Tibial artery (tissue), 4 donors: ENCODE data around the gene MAPK6.

Source experiments
- DNase-seq, 2 donors: peaks; one replicate each; pipeline ENCODE4 v3.0.0-alpha.2; 2019
- H3K27ac ChIP-seq, 2 donors: fragments of 200-600 bp; sonication (generic) in 1 of 2; 1 replicate in 1 of 2; 2 replicates in 1 of 2; pipeline ENCODE4 v1.5.1; 2018 to 2019; ENCODE audit warnings: mild to moderate bottlenecking in 1 of 2
- H3K27me3 ChIP-seq, 2 donors: fragments of 200-600 bp; sonication (generic) in 1 of 2; one replicate each; pipeline versions ENCODE4 v1.5.1 to v1.6.0; 2016 to 2019
- H3K36me3 ChIP-seq, 3 donors: fragments of 200-600 bp; sonication (generic) in 2 of 3; one replicate each; pipeline ENCODE4 v1.5.1; 2016 to 2019; ENCODE audit warnings: mild to moderate bottlenecking in 2 of 3
- H3K4me1 ChIP-seq, 4 donors: fragments of 200-600 bp; sonication (generic) in 2 of 4; 1 replicate in 3 of 4; 2 replicates in 1 of 4; pipeline ENCODE4 v1.5.1; 2016 to 2019
- H3K4me3 ChIP-seq, 2 donors: fragments of 200-600 bp; sonication (generic) in 1 of 2; 1 replicate in 1 of 2; 2 replicates in 1 of 2; pipeline ENCODE4 v1.5.1; 2018 to 2019; ENCODE audit warnings: mild to moderate bottlenecking in 2 of 2
- H3K9me3 ChIP-seq, 3 donors: fragments of 200-600 bp; sonication (generic) in 1 of 3; one replicate each; pipeline ENCODE4 v1.5.1; 2016 to 2019
- intact Hi-C: fragments of 100-400 bp; cut with DNase I; formaldehyde crosslinking; loops from one replicate; pipeline ENCODE4 v1.15.0; 2023; ENCODE audit warnings: low total_unique reads
- TF ChIP-seq, protein P1 (sequence below), 2 experiments: fragments of 200-600 bp in 1 of 2; fragments of 450-650 bp in 1 of 2; IDR thresholded peaks; one replicate each; pipeline ENCODE4 v1.5.1; 2017 to 2019; ENCODE audit warnings: antibody characterized with exemption in 2 of 2, mild to moderate bottlenecking in 1 of 2, moderate library complexity in 1 of 2

The MAPK6 gene

DNA sequence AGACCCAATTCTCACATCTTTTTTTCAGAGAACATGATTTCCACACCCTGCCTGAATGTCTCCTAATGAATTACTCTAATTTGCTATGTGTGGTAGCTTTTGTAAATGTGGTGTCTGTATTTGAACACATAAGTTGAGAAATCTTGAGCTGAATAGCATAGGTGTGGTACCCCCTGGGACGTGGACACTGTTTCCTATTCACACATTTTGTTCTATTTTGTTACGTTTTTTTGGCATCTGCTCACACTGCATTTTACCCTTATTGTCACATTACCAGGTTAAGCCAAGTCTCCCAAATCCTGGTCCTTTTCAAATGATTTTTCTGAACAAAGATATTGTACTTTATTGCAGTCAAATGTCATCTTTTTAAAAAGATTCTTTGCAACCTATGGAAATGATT, 6.8 kb upstream of the MAPK6 start:
- Histone ChIP-seq H3K27me3 (no peaks in the 10 kb centered on the region), H3K4me3 (no peak overlapping the region), H3K9me3 (no peaks in the 10 kb centered on the region), H3K4me1 (no peaks in the 10 kb centered on the region), H3K36me3 (no peaks in the 10 kb centered on the region), H3K27ac (no peak overlapping the region)
- intact Hi-C loops: no loop called here
- no peak for DNase-seq
- TF ChIP-seq, protein P1, sequence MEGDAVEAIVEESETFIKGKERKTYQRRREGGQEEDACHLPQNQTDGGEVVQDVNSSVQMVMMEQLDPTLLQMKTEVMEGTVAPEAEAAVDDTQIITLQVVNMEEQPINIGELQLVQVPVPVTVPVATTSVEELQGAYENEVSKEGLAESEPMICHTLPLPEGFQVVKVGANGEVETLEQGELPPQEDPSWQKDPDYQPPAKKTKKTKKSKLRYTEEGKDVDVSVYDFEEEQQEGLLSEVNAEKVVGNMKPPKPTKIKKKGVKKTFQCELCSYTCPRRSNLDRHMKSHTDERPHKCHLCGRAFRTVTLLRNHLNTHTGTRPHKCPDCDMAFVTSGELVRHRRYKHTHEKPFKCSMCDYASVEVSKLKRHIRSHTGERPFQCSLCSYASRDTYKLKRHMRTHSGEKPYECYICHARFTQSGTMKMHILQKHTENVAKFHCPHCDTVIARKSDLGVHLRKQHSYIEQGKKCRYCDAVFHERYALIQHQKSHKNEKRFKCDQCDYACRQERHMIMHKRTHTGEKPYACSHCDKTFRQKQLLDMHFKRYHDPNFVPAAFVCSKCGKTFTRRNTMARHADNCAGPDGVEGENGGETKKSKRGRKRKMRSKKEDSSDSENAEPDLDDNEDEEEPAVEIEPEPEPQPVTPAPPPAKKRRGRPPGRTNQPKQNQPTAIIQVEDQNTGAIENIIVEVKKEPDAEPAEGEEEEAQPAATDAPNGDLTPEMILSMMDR (IDR thresholded peaks at IDR 0.05): no peak

DNA sequence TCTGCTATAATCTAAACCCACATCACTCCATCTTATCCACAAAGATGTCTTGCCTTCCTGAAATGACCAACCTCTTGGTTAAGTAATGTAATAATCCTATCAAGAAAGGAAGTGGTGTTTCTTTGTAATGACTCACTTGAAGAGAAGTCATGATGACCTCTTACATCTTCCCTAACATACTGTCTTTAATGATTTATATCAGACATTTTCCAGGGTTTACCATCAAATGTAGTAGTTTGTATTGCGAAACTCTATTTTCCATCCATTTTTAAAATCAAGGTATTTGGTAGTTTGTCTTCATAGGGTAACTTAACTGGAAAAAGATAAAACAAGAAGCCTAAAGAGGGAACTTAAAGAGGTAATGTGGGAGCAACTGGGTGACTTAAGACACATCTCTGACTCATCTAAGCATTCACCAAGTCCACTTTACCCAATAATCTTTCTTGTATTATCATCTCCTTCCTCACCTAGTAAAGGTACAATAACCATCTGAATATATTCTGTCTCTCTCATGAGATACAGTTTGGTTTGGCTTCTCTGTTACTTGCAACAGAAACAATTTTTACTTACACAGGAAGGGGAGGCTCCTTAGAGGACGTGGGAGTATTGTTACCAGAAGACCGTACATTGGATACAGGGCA, 5.7 kb upstream of the MAPK6 start:
- no peak for DNase-seq
- H3K36me3 ChIP-seq: no peaks in the 10 kb centered on the region
- no peaks in the 10 kb centered on the region for H3K4me1 ChIP-seq
- TF ChIP-seq, protein P1 (IDR thresholded peaks at IDR 0.05): no peak
- H3K27ac ChIP-seq: no peak overlapping the region
- H3K4me3 ChIP-seq: no peak overlapping the region
- no peaks in the 10 kb centered on the region for H3K27me3 ChIP-seq
- no peaks in the 10 kb centered on the region for H3K9me3 ChIP-seq
- intact Hi-C loops: no loop called here

DNA sequence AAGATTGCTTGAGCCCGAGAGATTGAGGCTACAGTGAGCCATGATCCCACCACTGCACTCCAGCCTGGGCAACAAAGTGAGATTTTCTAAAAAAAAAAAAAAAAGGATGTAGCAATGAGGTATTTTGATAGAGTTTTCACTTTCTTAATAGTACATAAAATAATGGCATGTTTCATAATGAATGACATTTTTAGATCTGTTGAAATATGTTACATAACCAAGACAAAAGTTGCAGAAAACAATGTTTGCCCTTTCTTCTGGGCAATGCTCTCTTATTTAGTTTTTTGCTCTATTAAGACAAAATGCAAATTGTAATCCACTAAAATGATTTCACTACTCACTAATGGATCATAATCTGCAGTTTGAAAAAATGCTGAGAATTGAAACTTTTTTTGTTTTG, 4.4 kb upstream of the MAPK6 start:
- no peaks in the 10 kb centered on the region for H3K36me3 ChIP-seq
- no peak overlapping the region for H3K27ac ChIP-seq
- H3K9me3 ChIP-seq: no peaks in the 10 kb centered on the region
- DNase-seq: no peak
- TF ChIP-seq, protein P1 (IDR thresholded peaks at IDR 0.05): no peak
- intact Hi-C loops: no loop called here
- H3K4me1 ChIP-seq: peaks cover 0 to 5% (median 2%) of the 10 kb centered on the region in 4 donors
- H3K4me3 ChIP-seq: no peak overlapping the region
- H3K27me3 ChIP-seq: no peaks in the 10 kb centered on the region

DNA sequence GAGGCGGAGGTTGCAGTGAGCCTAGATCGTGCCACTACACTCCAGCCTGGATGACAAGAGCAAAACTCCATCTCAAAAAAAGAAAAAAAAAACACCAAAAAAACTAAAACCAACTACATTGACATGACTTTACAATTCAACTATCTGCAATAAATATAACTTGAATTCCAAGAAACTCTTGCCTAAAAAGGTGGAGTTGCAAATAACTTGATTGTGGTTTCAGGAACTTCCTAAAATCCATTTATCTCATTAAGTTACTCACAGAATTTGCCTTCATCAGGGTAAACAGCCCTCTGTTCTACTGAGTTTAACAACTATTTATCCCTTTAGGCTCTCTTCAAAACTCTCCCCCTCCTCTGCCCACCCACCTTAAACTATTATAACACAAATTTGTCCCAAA, 2.7 kb upstream of the MAPK6 start:
- Histone ChIP-seq H3K36me3 (no peaks in the 10 kb centered on the region), H3K9me3 (no peaks in the 10 kb centered on the region), H3K27ac (no peak overlapping the region), H3K27me3 (no peaks in the 10 kb centered on the region), H3K4me1 (peaks cover 0 to 13% (median 5%) of the 10 kb centered on the region in 4 donors), H3K4me3 (no peak overlapping the region)
- intact Hi-C loops: no loop called here
- DNase-seq: no peak
- TF ChIP-seq, protein P1 (IDR thresholded peaks at IDR 0.05): no peak

DNA sequence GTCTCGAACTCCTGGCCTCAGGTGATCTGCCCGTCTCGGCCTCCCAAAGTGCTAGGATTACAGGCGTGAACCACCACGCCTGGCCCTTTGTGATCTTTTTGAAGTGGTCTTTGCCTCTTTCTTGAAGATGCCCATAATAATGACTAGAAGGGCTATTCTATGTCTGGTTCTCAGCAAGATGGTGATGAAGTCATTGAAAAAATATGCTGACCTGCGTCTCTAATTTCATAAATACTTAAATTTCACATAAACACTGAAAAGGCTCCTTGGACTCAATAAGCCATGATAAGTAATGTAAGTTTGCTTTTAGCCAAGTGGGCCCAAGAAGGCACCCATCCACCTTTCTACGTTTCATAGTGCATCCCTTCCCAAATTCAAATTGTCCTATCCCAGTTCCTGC, 775 bp upstream of the MAPK6 start:
- peak overlapping the region in 1 of 2 donors; percentile 54 for H3K4me3 ChIP-seq
- no peaks in the 10 kb centered on the region for H3K36me3 ChIP-seq
- H3K4me1 ChIP-seq: peaks cover 0 to 32% (median 15%) of the 10 kb centered on the region in 4 donors
- no peaks in the 10 kb centered on the region for H3K9me3 ChIP-seq
- DNase-seq: no peak
- TF ChIP-seq, protein P1 (IDR thresholded peaks at IDR 0.05): no peak
- intact Hi-C loops: no loop called here
- peak overlapping the region; percentile 87 to 97 for H3K27ac ChIP-seq
- no peaks in the 10 kb centered on the region for H3K27me3 ChIP-seq
